T-helper 1 cell (primary cell): ENCODE results near the gene SCAMP3.
A peak's percentile ranks its signal among the peaks of the same experiment; 100 is the strongest.

Experiments used
- DNase-seq, 5 donors: peaks; one replicate each; pipeline ENCODE4 v3.0.0-alpha.2; 2012 to 2020

The SCAMP3 gene

DNA sequence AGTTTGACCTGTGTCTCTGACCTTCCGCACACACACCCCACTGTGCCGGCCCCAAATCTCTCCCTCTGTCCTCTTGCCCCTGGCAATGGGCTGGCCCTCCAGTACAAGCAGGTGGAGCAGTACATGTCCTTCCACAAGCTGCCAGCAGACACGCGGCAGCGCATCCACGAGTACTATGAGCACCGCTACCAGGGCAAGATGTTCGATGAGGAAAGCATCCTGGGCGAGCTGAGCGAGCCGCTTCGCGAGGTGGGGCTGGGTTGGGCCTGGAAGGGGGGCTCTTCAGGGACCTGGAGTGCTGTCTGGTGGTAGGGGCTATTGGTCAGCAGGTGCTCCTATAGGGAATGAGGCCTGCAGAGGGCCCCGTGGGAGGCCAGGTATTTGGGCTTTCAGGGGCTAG, 22.9 kb upstream of the SCAMP3 start:
- DNase-seq, result no peak

DNA sequence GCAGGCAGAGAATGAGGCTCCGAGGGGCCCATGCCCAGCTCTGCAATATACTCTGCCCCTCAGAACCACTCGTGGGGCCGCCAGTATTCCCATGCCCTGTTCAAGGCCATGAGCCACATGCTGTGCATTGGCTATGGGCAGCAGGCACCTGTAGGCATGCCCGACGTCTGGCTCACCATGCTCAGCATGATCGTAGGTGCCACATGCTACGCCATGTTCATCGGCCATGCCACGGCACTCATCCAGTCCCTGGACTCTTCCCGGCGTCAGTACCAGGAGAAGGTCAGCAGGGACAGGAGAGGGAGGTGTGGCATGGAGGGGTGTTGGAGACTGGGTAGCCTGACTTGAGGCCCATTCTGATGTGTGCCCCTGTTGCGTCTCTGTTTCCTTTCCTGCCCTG, 22.3 kb upstream of the SCAMP3 start:
- DNase-seq, result no peak

DNA sequence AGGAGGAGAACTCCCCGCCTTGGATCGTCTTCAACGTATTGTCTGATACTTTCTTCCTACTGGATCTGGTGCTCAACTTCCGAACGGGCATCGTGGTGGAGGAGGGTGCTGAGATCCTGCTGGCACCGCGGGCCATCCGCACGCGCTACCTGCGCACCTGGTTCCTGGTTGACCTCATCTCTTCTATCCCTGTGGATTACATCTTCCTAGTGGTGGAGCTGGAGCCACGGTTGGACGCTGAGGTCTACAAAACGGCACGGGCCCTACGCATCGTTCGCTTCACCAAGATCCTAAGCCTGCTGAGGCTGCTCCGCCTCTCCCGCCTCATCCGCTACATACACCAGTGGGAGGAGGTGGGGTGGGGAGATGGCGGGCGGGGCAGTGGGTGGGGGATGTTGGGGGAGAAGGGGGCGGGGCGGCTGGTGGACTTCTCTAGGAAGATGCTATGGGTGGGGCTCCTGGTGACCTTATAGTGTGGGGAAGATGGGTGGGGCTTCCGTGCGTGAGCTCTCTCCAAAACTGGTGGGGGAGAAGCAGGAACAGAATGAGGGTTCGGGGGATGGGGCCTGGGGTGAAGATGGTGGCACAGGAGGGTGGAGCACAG, 20.4 kb upstream of the SCAMP3 start:
- no peak for DNase-seq

DNA sequence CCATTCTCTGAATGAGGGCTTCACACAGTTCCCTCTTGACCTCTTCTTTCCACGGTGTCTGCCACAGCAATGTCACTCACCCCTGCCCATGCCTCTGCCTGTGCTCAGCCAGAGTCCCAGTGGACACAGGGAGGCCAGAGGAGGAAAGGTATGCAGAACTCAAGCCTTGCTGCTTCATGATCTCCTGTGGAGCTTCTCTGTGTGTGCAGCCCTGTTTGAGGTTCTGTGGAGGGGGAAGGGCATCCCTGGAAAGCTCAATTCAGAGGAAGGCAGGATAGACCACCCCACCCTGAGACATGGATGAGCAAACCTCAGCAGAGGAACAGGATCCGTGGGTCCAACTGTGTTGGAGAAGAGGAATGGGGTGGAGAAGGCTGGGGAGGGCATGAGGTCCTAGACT, 17.1 kb upstream of the SCAMP3 start:
- no peak for DNase-seq

DNA sequence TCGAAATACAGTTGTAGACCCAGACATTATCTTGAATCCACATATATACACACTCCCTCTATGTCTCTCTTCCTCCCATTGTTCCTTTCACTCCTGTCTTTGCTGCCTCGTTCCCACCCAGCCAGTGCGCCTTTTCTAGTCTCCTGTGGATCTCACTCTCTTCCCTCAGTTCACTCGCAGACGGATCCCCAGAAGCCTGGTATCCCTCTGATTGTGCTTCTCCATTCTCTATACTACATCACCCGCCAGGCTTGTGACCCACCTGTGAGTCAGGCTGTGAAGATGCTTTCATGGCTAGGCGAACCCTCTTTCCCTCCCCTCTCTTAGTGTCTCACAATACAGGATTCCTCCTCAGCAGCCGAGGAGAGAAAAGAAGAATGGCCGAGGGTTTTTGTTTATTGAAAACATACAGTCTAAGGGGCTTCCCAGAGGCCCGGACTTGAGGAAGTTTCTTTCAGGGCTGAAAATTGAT, 16.6 kb upstream of the SCAMP3 start:
- DNase-seq, result no peak

DNA sequence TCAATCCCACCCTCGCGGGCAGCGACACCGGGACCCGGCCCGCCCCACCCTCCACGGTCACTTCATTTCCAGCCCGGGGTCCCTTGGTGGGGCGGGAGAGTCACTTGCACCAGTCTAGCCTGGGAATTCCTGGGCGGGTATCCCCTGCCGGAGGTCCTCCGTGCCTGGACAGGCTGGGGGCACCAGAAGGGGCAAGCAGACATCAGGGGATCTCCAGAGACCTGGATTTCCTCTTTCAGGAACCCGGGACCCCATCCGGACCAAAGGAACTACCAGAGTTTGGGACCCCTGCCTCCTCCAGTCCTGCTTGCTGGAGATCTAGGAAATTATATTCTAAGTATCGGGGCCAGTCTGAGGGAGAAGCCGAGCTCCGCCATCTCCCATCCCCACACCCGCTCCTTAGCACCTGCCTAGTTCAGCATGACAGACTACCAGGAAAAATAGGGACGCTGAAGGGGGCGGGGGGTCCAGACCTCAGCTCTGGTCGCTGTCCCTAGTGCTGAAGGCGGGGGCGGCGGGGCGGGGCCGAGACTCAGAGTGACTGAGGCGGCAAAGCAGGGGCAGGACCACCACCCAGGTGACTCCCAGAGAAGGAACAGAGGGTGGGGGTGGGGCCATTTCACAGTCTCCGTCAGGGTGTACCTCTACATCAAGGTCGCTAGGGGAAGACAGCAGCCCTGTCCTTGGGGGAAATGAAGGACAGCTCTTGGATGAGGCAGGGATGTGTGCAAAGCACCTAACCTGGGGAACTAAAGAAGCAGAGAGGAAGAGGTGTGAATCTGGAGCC, 15.9 kb upstream of the SCAMP3 start:
- DNase-seq, result peak; percentile 50 to 78 (median 70)

DNA sequence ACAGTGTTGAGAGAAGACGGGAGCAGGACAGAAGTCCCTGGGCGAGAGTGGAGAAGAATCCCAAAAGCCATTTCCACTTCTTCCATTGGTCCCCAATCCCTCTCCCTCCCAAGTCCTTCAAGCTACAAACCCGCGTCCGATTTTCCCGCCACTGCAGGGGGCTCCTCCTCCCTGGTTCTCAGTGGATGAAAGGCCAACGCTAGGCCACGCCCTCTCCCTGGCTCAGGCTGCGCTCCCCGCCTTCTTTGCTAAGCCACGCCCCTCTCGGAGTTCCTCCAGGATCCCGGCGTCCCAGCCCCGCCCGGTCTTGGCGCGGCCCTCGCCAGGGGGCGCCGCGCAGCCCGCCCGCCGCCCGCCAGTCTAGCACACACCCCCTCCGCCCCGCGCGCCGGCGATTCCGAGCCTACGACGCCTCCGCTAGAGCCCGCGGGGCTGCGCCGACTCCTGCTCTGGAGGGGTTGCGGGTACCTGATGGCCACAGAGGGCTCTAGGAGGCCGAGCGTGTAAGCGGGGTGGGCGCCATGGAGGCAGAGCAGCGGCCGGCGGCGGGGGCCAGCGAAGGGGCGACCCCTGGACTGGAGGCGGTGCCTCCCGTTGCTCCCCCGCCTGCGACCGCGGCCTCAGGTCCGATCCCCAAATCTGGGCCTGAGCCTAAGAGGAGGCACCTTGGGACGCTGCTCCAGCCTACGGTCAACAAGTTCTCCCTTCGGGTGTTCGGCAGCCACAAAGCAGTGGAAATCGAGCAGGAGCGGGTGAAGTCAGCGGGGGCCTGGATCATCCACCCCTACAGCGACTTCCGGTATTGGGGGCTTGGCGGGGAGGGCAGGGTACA, 15.1 kb upstream of the SCAMP3 start, which contains the start of gene HCN3:
Gene HCN3 (plus strand): TSS at position 394 of the 832 bp plus-strand sequence. CDS start 128 bp downstream, at position 522.
- DNase-seq, result peak; percentile 86 to 89 (median 88)

DNA sequence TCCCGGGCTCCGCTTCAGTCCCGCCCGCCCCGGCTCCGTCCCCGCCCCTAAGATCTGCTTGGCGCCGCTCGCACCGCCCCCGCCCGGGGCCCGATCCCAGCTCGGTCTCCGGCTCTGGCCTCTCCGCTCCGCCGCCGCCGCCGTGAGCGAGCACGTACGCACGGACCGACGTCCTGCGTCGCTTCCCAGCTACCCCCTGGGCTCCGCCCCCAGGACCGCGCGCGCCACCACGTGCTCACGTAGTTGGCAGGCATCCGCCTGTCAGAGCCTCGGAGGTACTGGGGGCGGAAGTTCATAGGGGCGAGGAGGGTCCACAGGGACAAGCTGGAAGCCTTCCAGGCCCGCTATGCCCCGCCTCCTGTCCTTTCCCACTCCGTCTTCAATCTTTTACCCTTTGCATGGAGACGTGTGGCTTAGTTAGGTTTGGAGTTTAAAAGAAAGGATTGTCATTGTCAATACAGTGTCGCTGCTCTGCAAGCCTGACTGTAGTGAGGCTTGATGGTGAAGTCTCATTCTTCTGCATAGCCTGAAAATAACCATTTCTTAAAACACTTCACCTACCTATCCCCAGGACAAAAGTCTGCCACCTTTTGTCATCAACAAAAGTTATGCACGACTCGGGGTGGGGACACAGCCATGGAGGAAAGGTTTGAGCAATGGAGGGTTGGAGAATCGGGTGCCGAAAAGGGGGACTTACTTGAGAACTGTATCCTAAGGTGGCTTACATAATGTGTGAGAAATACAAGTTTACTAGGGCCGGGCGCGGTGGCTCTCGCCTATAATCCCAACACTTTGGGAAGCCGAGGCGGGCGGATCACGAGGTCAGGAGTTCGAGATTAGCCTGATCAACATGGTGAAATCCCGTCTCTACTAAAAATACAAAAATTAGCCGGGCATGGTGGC, 11.4 kb upstream of the SCAMP3 start, which contains the start of gene CLK2:
Gene CLK2 (minus strand): TSS at position 162 of the 903 bp plus-strand sequence. CDS start 2,527 bp downstream, outside the sequence.
- peak; percentile 85 to 97 (median 89) for DNase-seq

DNA sequence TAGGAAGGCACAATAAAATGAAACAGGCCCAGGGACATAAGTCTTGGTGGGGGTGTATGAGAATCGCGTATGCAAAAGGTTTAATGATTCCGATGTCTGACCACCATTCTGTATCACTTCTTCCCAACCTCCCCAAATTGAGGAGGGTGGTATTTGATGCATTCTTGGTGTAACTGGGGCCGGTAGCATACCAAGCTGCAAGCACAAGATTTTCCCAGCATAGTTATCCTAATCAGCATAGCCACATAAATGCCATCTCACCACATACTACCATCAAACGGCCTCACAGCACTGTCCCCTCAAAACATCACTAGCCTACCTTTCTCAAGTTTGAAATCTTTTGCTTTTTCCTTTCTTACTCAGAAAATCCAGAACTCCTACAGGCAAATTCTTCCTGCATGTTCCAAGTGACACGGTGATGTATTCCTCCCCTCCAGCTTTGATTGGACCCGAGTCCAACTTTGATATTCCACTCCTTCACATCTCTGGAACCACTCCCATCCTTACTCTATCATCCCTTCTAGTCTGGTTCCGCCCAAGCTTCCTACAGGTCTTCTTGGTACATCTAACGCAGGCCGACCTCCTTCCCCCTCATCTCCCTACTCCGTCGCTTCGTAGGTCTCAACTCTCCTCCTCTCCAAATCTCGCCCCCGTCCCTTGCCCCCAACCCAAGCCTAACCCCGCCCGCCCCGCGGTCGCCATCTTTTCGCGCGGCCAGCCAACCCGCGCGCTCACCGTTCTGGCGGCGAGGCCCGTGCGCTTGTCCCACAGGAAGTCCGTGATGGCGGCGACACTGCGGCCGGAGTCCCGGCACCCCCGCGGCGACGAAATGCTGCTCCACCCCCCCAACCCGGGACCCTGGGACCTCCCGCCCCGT, 10.5 kb upstream of the SCAMP3 start:
- no peak for DNase-seq

DNA sequence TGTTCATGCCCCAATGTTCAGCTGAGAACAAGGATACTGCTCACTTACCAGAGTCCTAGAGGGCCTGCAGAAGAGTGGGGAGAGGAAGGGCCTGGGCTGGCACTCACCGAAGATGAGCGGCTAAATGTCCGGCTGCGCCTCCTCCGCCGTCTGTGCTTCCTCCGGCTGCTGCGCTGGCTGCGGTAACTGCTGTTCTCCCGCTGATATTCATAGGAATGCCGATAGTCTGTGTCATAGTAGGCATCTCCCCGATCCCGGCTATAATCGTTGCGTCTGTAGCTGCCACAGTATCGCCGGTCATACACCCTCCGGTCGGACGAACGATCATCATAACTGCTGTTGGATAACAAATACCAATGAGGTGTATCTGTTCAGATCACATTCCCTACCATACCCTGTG, 7.2 kb upstream of the SCAMP3 start:
- no peak for DNase-seq

DNA sequence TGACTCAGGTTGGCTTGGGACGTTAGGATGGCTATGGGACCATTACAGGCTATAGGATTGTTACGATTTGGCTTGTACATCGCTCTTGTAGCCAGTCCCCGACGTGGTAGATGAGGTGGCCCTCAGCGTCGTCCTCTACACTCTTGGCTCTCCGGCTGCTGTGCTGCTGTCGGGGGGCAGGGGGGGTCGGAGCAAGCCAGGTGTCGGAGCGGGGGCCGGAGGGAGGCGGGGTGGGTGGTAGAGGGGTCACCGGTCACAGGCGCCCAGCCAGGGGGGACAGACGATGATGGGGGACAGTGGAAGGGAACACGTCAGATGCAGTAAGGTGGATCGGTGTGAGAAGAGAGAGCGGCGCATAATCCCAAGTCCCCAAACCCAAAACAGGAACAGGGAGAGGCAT, 6.5 kb upstream of the SCAMP3 start:
- DNase-seq, result no peak

DNA sequence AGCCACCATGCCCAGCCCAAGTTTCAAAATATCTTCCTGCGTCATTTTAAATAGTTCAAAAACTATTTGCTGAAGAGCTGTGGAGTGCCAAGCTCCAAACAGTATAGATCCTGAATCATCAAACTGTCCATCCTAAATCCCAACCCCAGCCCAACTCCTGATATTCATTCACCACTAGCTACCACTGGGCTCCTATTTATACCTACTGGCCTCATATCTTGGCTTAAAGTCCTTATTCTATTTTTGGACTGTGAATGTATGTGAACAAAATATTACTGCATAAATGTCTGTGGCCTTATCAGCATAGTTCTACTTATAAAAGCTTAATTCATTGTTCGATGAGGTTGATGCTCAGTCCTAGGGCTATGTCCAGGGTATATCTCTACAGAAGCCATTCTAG, 5.2 kb upstream of the SCAMP3 start:
- no peak for DNase-seq

DNA sequence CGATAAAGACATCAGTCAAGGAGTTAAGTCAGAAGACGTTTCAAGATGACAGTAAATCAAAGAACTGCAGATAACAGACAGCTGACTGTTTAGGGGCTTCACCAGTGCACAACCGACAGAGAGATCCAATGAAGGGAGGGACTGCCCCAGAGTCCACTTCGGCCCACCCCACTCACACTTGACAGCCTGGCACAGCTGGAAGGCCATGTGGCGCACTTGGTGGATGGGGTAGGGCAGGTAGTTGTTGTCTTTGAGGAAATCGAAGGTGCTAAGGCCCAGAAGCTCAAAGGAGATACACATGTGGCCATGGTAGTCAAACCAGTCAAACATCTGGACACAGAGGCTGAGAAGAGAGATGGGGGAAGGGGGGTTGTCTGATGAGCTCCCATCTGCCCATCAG, 4.4 kb upstream of the SCAMP3 start:
- DNase-seq, result no peak

DNA sequence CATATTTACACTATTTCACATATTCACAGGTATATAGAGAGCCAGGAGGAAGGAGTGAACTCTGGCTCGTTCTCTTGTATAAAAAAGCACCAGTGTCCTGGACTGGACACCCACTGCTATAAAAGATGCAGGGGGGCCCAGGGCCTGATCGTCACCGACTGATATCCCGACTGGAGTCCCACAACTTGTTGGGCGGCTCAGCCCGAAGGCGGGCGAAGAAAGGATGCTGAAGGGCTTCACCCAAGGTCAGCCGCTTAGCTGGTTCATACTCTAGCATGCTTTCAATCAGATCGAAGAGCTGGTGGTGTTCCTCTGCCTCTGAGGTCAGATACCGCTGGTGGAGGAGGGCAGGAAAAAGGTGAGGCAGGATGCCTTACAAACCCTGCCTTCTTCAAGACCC, 907 bp upstream of the SCAMP3 start:
- DNase-seq, result no peak

DNA sequence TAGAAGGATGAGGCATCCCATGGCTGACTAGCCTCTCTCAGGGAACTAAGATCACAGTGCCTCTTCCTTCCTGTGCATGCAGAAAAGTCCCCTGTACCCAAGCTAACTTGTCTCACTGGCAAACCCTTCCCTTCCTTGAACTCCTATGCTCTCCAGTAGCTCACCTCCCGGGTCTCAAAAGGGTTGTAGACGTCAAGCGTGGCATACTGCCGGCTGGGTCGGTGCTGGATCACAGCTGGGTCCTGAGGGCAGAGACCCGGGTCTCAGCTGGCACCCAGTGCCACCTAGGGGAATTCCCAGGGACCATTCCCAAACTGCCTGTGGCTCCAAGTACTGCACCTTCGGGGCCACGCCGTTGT, 688 bp downstream of the SCAMP3 start:
- peak in 1 of 5 donors; percentile 50 for DNase-seq

DNA sequence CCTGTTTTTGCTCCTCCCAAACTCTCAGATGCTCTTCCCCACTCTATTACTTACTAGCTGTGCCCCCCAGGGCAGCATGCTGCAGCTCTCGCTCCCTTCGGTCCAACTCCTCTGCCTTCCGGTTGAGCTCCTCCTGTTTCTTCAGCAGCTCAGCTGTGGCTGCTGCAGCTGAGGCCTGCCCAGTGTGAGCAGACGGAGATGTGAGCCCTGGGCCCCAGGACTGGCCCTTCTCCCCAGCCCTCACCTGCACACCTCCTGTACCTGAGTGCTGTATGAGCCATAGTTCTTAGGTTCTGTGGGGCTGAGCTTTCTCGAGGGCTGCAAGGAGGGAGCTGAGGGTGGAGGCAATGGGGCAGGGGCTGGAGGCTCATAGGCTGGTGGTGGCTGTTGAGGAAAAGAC, 1.9 kb downstream of the SCAMP3 start:
- DNase-seq, result no peak

DNA sequence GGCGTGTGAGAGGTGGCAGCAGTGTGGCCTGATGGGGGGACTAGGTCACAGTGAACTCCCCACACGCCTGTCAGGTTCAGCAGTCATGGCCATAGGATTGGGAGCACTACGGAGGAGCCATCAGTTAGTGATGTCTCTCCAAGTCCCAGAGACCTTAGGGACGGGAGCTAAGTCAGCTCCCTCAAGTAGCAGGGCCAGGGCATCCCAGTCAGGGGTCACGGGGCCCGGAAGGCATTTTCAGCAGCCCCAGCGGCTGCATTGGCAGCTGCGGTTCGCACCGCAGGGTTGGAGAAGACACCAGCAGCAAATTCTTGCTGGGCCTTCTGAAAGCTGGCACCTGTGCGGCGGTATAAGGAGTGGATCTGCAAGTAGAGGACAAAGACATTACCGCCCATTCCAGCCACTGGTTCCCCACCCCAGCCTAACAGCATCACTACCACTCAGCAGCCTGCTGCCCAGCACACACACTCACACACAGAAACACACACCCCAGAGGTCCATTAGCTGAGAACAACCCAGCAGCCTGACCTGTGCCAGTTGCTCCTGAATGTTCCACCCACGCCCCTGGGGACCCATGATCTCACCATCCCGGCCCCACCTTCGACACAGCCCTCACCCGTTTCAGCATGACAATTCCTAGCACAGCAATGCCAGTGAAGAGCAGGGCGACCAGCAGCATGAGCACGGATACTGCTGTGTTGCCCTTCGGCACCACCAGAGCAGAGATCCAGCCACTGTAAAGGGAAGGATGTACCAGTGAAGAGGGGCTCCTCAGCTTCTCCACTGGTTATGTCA, 5.9 kb downstream of the SCAMP3 start:
- no peak for DNase-seq

DNA sequence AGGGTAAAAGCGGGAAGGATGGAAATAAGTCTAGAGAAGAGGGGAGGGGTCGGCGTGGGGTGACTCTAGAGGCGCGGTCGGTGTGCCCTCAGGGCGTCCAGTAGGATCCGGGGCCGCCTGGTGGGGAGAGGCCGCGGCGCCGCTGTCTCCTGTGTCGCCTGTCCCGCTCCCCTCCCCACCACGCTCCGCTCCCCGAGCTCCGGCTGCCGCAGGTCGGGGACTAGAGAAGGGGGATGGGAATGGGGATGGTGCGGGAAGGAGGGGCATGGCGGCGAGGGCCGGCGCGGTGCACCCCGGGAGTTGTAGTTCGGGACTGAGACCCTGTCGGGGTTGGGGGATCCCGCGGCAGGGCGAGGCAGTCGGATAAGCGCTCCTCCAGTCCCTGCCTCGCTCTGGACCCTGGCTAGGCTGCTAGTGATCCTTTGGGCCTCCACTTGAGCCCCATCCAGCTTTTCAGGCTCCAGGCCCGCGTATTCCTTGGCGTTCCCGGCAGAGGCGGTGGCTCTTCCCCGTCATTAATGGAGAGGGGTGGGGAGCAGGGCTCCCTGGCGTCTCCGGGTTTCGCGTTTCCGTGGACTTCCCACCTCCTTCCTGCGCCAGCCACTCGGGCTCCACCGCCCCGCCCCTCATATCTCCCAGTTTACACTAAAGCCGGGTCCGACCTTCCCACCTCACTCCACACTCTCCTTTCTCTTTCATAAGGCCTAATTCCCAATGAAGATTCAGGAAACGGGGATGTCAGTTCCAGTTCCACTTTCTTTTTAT, 6.7 kb downstream of the SCAMP3 start, which contains the start of gene ENTREP3:
Gene ENTREP3 (minus strand): TSS at position 241 of the 765 bp plus-strand sequence. CDS start 606 bp downstream, outside the sequence.
- DNase-seq, result peak; percentile 54 to 76 (median 71)

DNA sequence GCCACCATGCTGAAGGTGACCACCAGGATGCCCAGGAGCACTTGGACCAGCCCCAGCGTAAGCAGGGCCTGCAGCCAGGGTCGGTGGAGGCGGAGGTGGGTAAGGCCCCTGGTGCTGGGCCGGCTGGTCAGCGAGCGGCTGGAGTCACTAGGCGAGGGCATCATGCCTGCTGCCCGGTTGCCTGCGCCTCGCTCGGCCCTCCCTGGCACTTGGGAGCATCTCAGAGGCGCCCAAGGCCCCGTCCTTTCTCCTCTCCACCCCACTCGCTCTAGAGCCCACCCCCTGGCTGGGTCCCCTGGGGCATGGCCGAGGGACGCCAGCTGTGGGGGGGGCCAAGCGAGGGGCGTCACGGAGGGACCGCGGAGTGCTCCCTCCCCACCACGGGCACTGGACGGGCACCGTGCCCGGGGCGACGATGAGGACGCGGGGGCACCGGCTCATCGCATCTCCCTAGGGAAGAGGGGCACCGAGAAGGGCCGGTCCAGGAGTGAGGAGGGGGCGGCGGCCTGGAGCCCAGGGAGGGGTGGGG, 7.4 kb downstream of the SCAMP3 start:
- DNase-seq, result no peak
